ENCODE measurements around the gene UBE2Q1.

UBE2Q1 gene

DNA sequence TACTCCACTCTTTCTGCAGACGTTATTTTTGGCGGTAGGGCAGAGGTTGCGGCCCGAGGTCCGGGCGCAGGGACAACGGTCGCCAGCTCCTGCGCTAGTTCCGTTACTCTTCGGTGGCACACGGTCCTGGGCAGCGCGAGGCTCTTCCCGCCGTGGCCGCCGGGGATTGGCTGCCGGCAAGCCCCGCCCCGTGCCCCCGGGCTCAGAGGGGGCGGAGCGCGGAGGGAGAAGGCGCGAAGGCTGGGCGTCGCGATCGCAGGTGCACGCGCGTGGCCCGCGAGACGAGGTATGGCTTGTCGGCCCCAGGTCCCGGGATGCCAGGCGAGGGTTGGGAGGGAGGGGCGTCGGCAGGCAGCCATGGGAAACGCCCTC lies 55.7 kb downstream of the UBE2Q1 start:
- peak; percentile 63 for DNase-seq (ENCODE audit: low read depth, low spot score)

DNA sequence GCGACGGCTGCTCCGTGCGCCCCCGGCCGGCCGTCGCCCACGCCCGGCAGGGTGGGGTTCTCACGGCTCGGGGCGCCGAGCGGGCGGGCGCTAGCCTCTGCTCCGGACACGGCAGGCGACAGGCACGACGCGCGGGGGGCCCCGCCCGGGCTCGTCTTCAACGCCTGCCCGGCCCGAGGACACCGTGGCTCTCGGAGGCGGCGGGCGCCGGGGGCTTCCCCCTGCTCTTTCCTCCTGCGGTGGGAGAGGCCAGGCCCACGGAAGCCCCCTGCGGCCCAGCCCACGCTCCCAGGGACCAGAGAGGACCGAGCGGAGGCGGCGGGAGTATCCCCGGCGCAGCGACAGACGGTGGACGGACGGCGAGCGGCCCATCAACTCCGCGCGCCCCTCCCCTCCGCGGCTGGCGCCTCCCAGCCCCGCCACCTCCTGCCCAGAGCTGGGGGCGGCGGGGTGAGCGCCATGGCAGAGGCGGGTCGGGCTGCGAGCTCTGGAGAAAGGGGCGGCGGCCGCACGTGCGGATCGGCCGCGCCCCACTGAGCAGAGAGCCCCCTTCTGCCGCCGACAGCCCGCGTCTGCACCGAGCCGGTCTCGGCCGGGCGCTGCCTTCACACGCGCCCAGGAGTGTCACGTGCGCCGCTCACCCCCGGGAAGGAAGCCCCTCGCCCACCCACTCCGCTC lies 56.3 kb downstream of the UBE2Q1 start, which contains the start of the genes SHE and TDRD10:
Gene SHE, minus strand, starts transcription at position 347 of the 678 bp plus-strand sequence. CDS start 386 bp downstream, outside the sequence.
Gene TDRD10, plus strand, starts transcription at position 154 of the 678 bp plus-strand sequence. CDS start 4,685 bp downstream, outside the sequence.
- peak; percentile 58 for DNase-seq (ENCODE audit: low read depth, low spot score)

DNA sequence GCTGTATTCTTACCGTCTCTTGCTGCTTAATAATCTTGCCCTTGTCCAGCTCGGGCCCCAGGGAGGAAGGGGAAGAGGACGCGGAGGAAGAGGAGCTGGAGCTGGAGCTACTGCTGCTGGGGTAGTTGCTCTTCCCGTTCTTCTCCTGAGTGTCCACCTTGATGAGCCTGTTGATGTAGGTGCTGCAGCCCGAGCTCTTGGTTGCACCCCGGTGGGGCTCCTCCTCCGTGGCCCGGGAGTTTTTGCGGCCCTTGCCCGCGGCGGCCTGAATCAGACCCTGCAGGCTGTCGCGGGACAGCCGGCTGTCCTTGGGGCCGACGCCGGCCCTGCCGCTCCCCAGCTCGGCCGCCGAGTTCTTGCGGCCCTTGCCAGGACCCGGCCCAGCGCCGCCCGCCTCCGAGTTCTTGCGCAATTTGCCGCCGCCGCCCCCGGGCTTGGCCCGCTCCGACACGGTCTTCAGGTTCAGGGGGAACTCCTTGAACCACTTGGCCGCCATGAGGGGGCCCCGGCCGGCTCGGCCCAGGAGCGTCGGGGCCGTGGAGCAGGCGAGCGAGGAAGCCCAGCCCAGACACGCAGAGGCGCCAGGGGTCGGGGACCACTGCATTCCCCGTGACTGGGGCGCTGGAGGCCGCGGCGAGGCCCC lies 56.9 kb downstream of the UBE2Q1 start:
- DNase-seq (ENCODE audit: low read depth, low spot score): peak; percentile 53

- DNase-seq (ENCODE audit: low read depth, low spot score): no peak
Observed at GRCh38 chr1:154500533-154500932, 57.9 kb downstream of the UBE2Q1 start.

- DNase-seq (ENCODE audit: low read depth, low spot score): no peak
Observed at GRCh38 chr1:154499446-154499845, 59.0 kb downstream of the UBE2Q1 start.
